Measurements from ENCODE around the gene VSNL1. TPM values are rescaled to one million over a fixed set of nuclear protein-coding genes. Genes with fewer than 3 reads are reported as not detected.

The VSNL1 gene
- total RNA-seq, 1 donor from 2014 or later, result 94.4 TPM

DNA sequence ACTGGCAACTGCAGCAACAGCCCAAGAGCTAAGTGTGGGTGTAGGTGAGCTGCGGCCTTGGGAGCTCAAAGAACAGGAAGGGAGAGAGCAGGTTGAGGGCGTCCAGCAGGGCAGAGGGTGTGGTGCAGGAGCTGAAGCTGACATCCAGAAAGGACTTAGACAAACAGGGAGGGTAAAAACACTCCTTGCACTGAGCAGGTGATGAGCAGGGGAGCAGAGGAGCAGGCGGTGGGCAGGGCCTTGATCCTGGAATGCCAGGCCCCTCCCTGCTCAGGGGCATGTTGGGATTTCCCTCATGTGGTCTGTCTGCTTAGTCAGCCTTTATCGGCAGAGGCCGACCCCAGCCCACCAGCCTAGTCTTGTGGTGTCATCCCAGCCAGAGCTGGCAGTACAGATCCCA lies 63.6 kb downstream of the VSNL1 start:
- Mint-ChIP-seq H3K4me1 (peaks cover 18% of the 10 kb centered on the region), H3K27me3 (ENCODE audit: insufficient read depth, low read depth) (peaks cover 5% of the 10 kb centered on the region), H3K36me3 (no peaks in the 10 kb centered on the region), H3K4me3 (no peak overlapping the region), H3K27ac (no peak overlapping the region), H3K9me3 (no peaks in the 10 kb centered on the region)
- H3K9me3 ChIP-seq (ENCODE audit: low read depth), result no peaks in the 10 kb centered on the region
- H4K20me1 ChIP-seq (ENCODE audit: low read depth), result peaks cover 22% of the 10 kb centered on the region
- no peak overlapping the region for H3K4me2 ChIP-seq
- H3F3A ChIP-seq (ENCODE audit: low read depth), result peaks cover 3% of the 10 kb centered on the region
- no peaks in the 10 kb centered on the region for H3K27me3 ChIP-seq
- H2AFZ ChIP-seq (replicated peaks), result no peak overlapping the region
- H3K9ac ChIP-seq, result no peak overlapping the region
- peaks cover 10% of the 10 kb centered on the region for H3K4me1 ChIP-seq
- no peak for DNase-seq (ENCODE audit: low spot score)
- H3K4me3 ChIP-seq, result no peak overlapping the region
- H3K36me3 ChIP-seq, result no peaks in the 10 kb centered on the region
- no peak overlapping the region for H3K27ac ChIP-seq
- no peaks in the 10 kb centered on the region for H3K79me2 ChIP-seq (ENCODE audit: low read depth)
- no peak for TF ChIP-seq EZH2phosphoT487 (IDR thresholded peaks at IDR 0.05)
- TF ChIP-seq, protein P1, sequence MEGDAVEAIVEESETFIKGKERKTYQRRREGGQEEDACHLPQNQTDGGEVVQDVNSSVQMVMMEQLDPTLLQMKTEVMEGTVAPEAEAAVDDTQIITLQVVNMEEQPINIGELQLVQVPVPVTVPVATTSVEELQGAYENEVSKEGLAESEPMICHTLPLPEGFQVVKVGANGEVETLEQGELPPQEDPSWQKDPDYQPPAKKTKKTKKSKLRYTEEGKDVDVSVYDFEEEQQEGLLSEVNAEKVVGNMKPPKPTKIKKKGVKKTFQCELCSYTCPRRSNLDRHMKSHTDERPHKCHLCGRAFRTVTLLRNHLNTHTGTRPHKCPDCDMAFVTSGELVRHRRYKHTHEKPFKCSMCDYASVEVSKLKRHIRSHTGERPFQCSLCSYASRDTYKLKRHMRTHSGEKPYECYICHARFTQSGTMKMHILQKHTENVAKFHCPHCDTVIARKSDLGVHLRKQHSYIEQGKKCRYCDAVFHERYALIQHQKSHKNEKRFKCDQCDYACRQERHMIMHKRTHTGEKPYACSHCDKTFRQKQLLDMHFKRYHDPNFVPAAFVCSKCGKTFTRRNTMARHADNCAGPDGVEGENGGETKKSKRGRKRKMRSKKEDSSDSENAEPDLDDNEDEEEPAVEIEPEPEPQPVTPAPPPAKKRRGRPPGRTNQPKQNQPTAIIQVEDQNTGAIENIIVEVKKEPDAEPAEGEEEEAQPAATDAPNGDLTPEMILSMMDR (IDR thresholded peaks at IDR 0.05), result no peak
- no peak for TF ChIP-seq EZH2 (IDR thresholded peaks at IDR 0.05)

DNA sequence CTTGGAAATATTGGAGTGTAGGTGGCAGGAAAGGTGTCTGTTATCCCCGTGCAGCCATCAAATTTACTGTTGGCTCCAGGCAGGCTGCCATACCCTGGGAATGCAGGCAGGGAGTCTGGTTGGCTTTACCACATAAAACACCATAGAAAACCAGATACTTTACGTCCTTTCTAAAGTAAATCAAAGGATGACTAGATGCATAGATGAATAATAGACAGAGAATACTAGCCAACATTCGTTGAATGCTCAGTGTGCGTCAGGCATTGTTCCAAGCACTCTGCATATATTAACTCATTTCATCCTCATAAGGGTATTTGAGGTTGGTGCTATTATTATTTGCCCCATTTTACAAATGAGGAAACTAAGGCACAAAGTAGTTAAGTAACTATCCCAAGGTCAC lies 65.2 kb downstream of the VSNL1 start:
- H3K27me3 ChIP-seq, result no peaks in the 10 kb centered on the region
- H3K9me3 Mint-ChIP-seq, result no peaks in the 10 kb centered on the region
- H4K20me1 ChIP-seq (ENCODE audit: low read depth), result peaks cover 22% of the 10 kb centered on the region
- H3K36me3 Mint-ChIP-seq, result no peaks in the 10 kb centered on the region
- H3K27me3 Mint-ChIP-seq (ENCODE audit: insufficient read depth, low read depth), result peaks cover 5% of the 10 kb centered on the region
- peaks cover 18% of the 10 kb centered on the region for H3K4me1 Mint-ChIP-seq
- no peaks in the 10 kb centered on the region for H3K36me3 ChIP-seq
- H3K4me2 ChIP-seq, result no peak overlapping the region
- TF ChIP-seq EZH2phosphoT487 (IDR thresholded peaks at IDR 0.05), result no peak
- TF ChIP-seq, protein P1 (IDR thresholded peaks at IDR 0.05), result no peak
- peaks cover 10% of the 10 kb centered on the region for H3K4me1 ChIP-seq
- H3K9ac ChIP-seq, result no peak overlapping the region
- H3K27ac ChIP-seq, result no peak overlapping the region
- DNase-seq (ENCODE audit: low spot score), result no peak
- H3K4me3 ChIP-seq, result no peak overlapping the region
- H3F3A ChIP-seq (ENCODE audit: low read depth), result peaks cover 3% of the 10 kb centered on the region
- H3K9me3 ChIP-seq (ENCODE audit: low read depth), result no peaks in the 10 kb centered on the region
- no peaks in the 10 kb centered on the region for H3K79me2 ChIP-seq (ENCODE audit: low read depth)
- no peak overlapping the region for H3K4me3 Mint-ChIP-seq
- H2AFZ ChIP-seq (replicated peaks), result no peak overlapping the region
- H3K27ac Mint-ChIP-seq, result no peak overlapping the region

DNA sequence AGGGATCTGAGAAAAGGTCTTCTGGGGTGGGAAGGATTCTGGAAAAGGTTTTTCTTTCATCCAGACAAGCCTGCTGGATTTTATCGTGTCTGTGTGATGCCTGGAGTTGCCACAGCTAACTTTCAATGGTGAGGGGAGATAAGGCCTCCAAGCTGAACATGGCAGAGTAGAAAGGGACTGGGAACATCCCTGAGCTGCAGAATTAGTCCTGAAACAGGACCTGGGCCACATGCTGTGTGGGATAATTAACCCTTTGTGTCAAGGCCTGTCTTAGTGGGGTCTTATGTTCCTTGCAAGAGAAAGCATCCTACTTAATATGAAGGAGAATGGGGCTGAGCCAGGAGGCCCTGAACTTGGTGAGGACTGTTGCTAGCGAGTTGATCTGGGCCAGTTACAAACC lies 66.4 kb downstream of the VSNL1 start:
- H3K4me1 ChIP-seq, result peaks cover 10% of the 10 kb centered on the region
- no peak overlapping the region for H2AFZ ChIP-seq (replicated peaks)
- H3K79me2 ChIP-seq (ENCODE audit: low read depth), result no peaks in the 10 kb centered on the region
- peaks cover 22% of the 10 kb centered on the region for H4K20me1 ChIP-seq (ENCODE audit: low read depth)
- H3K9me3 ChIP-seq (ENCODE audit: low read depth), result no peaks in the 10 kb centered on the region
- peaks cover 3% of the 10 kb centered on the region for H3F3A ChIP-seq (ENCODE audit: low read depth)
- Mint-ChIP-seq H3K36me3 (no peaks in the 10 kb centered on the region), H3K4me1 (peaks cover 18% of the 10 kb centered on the region), H3K27ac (no peak overlapping the region), H3K9me3 (no peaks in the 10 kb centered on the region), H3K27me3 (ENCODE audit: insufficient read depth, low read depth) (peaks cover 5% of the 10 kb centered on the region), H3K4me3 (no peak overlapping the region)
- H3K36me3 ChIP-seq, result no peaks in the 10 kb centered on the region
- no peak overlapping the region for H3K4me3 ChIP-seq
- no peak overlapping the region for H3K4me2 ChIP-seq
- H3K27ac ChIP-seq, result no peak overlapping the region
- no peaks in the 10 kb centered on the region for H3K27me3 ChIP-seq
- H3K9ac ChIP-seq, result no peak overlapping the region
- TF ChIP-seq, protein P1 (IDR thresholded peaks at IDR 0.05), result no peak
- no peak for TF ChIP-seq EZH2phosphoT487 (IDR thresholded peaks at IDR 0.05)
- TF ChIP-seq EZH2 (IDR thresholded peaks at IDR 0.05), result no peak
- peak; percentile 28 for DNase-seq (ENCODE audit: low spot score)
